Gastrocnemius medialis (tissue), 4 donors: ENCODE results near the gene RABGAP1L. TPM values are rescaled to one million over a fixed set of nuclear protein-coding genes. Genes with fewer than 3 reads are reported as not detected.

Source experiments
- ATAC-seq, 2 donors: fragments of 150-250 bp; one replicate each; pipeline ENCODE4 v1.9.1; 2016
- DNase-seq, 2 donors: peaks; one replicate each; pipeline ENCODE4 v3.0.0-alpha.2; 2019
- H3K27ac ChIP-seq, 4 donors: fragments of 200-600 bp; sonication (generic); 1 replicate in 1 of 4; 2 replicates in 3 of 4; pipeline ENCODE4 v1.5.1; 2016 to 2018; ENCODE audit warnings: mild to moderate bottlenecking in 2 of 4, moderate library complexity in 1 of 4
- H3K27me3 ChIP-seq, 3 donors: fragments of 200-600 bp; sonication (generic) in 2 of 3; 1 replicate in 1 of 3; 2 replicates in 2 of 3; pipeline versions ENCODE4 v1.5.1 to v1.6.0; 2016 to 2019; ENCODE audit warnings: mild to moderate bottlenecking in 1 of 3, moderate library complexity in 1 of 3
- H3K36me3 ChIP-seq, 2 donors: fragments of 200-600 bp; sonication (generic) in 1 of 2; one replicate each; pipeline ENCODE4 v1.5.1; 2017 to 2018
- H3K4me1 ChIP-seq, 2 donors: fragments of 200-600 bp; sonication (generic) in 1 of 2; one replicate each; pipeline ENCODE4 v1.5.1; 2016 to 2017; ENCODE audit warnings: mild to moderate bottlenecking in 2 of 2
- H3K4me3 ChIP-seq, 4 donors: fragments of 200-600 bp; sonication (generic) in 3 of 4; 1 replicate in 1 of 4; 2 replicates in 3 of 4; pipeline ENCODE4 v1.5.1; 2016 to 2019; ENCODE audit warnings: mild to moderate bottlenecking in 2 of 4
- H3K9me3 ChIP-seq, 3 donors: fragments of 200-600 bp; sonication (generic) in 2 of 3; 1 replicate in 1 of 3; 2 replicates in 2 of 3; pipeline ENCODE4 v1.5.1; 2016 to 2019
- CTCF ChIP-seq, 5 experiments: fragments of 450-650 bp in 3 of 5; fragments of 200-600 bp in 2 of 5; sonication (generic) in 2 of 5; IDR thresholded peaks in 4 of 5; conservative IDR thresholded peaks in 1 of 5; 1 replicate in 4 of 5; 2 replicates in 1 of 5; pipeline ENCODE4 v1.5.1; 2016 to 2019; ENCODE audit warnings: antibody characterized with exemption in 5 of 5, mild to moderate bottlenecking in 3 of 5, moderate library complexity in 3 of 5
- POLR2A ChIP-seq, 2 donors: fragments of 450-650 bp; IDR thresholded peaks; one replicate each; pipeline ENCODE4 v1.6.1; 2017; ENCODE audit warnings: antibody characterized with exemption in 2 of 2, mild to moderate bottlenecking in 2 of 2, moderate library complexity in 2 of 2
- in situ Hi-C, 4 donors: fragments of 200-750 bp; cut with MboI; loops; one replicate each; pipeline versions ENCODE4 v1.15.0 to v1.8.0; 2017; ENCODE audit warnings: low sequenced_read_pairs in 4 of 4
- intact Hi-C: fragments of 100-400 bp; cut with DNase I; formaldehyde crosslinking; loops from one replicate; pipeline ENCODE4 v1.15.1; 2023; ENCODE audit warnings: low total_unique reads
- total RNA-seq, 4 donors: library from RNA; depleted of rRNA; stranded (reverse); fragments of >200 nt; gene quantifications; one replicate each; pipeline versions ENCODE4 v1.1.0 to v1.2.3, GENCODE V29; 2016

RABGAP1L gene
- total RNA-seq, 4 donors from 2014 or later = 8.8 to 22.2 (median 14.9) TPM

GRCh38 chr1:174870319-174870718 lies 711.0 kb downstream of the RABGAP1L start:
- ATAC-seq (no peak), DNase-seq (no peak)
- H3K27ac ChIP-seq = no peak overlapping the region
- no peaks in the 10 kb centered on the region for H3K27me3 ChIP-seq
- TF ChIP-seq POLR2A (IDR thresholded peaks at IDR 0.05) (no peak), CTCF (IDR thresholded peaks at IDR 0.05 in 4 of 5, conservative IDR thresholded peaks at IDR 0.05 in 1 of 5) (no peak)
- in situ Hi-C loops (no loop called here), intact Hi-C loops (no loop called here)
- no peak overlapping the region for H3K4me3 ChIP-seq
- H3K9me3 ChIP-seq = no peaks in the 10 kb centered on the region
- no peaks in the 10 kb centered on the region for H3K4me1 ChIP-seq
- no peaks in the 10 kb centered on the region for H3K36me3 ChIP-seq

GRCh38 chr1:174871886-174872285 lies 712.6 kb downstream of the RABGAP1L start:
- no peaks in the 10 kb centered on the region for H3K27me3 ChIP-seq
- in situ Hi-C loops (no loop called here), intact Hi-C loops (no loop called here)

GRCh38 chr1:174872615-174873058 lies 713.3 kb downstream of the RABGAP1L start:
- in situ Hi-C loops = no loop called here
- Histone ChIP-seq H3K9me3 (no peaks in the 10 kb centered on the region), H3K27ac (no peak overlapping the region), H3K4me1 (no peaks in the 10 kb centered on the region), H3K36me3 (no peaks in the 10 kb centered on the region), H3K4me3 (no peak overlapping the region), H3K27me3 (no peaks in the 10 kb centered on the region)
- no peak for DNase-seq
- TF ChIP-seq CTCF (IDR thresholded peaks at IDR 0.05 in 4 of 5, conservative IDR thresholded peaks at IDR 0.05 in 1 of 5) (no peak), POLR2A (IDR thresholded peaks at IDR 0.05) (no peak)
- ATAC-seq = no peak
- intact Hi-C loops = no loop called here

More at GRCh38 chr1:174871886-174872285, 712.6 kb downstream of the RABGAP1L start:
- ATAC-seq = no peak
- Histone ChIP-seq H3K36me3 (no peaks in the 10 kb centered on the region), H3K4me1 (no peaks in the 10 kb centered on the region), H3K27ac (no peak overlapping the region), H3K9me3 (no peaks in the 10 kb centered on the region), H3K4me3 (no peak overlapping the region)
- no peak for DNase-seq
- no peak for TF ChIP-seq POLR2A (IDR thresholded peaks at IDR 0.05)
- no peak for TF ChIP-seq CTCF (IDR thresholded peaks at IDR 0.05 in 4 of 5, conservative IDR thresholded peaks at IDR 0.05 in 1 of 5)

GRCh38 chr1:174874331-174875053 lies 715.2 kb downstream of the RABGAP1L start:
- ATAC-seq = no peak
- DNase-seq = no peak
- Histone ChIP-seq H3K4me3 (no peak overlapping the region), H3K36me3 (no peaks in the 10 kb centered on the region), H3K27me3 (no peaks in the 10 kb centered on the region), H3K9me3 (no peaks in the 10 kb centered on the region), H3K4me1 (no peaks in the 10 kb centered on the region), H3K27ac (no peak overlapping the region)
- TF ChIP-seq CTCF (IDR thresholded peaks at IDR 0.05 in 4 of 5, conservative IDR thresholded peaks at IDR 0.05 in 1 of 5) = no peak
- no peak for TF ChIP-seq POLR2A (IDR thresholded peaks at IDR 0.05)
- in situ Hi-C loops = no loop called here
- intact Hi-C loops = no loop called here
